ENCODE data around the gene TIAM1.

TIAM1 gene

DNA sequence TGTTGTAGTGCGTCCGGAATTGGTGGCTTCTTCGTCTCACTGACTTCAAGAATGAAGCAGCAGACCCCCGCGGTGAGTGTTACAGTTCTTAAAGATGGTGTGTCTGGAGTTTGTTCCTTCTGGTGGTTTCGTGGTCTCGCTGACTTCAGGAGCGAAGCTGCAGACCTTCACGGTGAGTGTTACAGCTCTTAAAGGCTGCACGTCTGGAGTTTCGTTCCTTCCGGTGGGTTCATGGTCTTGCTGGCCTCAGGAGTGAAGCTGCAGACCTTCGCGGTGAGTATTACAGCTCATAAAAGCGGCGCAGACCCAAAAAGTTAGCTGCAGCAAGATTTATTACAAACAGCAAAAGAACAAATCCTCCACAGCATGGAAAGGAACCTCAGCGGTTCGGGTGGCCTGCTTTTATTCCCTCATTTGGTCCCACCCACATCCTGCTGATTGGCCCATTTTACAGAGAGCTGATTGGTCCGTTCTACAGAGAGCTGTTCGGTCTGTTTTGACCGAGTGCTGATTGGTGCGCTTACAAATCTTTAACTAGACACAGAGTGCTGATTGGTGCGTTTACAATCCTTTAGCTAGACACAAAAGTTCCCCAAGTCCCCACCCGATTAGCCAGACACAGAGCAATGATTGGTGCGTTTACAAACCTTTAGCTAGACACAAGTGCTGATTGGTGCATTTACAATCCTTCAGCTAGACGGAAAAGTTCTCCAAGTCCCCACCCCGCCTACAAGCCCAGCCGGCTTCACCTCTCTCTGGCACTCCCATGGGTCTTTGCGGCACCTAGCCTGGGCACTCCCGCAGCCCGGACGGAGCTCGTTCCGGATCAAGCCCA is 256.2 kb downstream of the TIAM1 start:
- DNase-seq: no peak
- in situ Hi-C loops (cut with MboI; ENCODE audit: low pct_unique_long_range_greater_than_20kb, low sequenced_read_pairs): no loop called here

GRCh38 chr21:31084689-31085088 is 259.4 kb downstream of the TIAM1 start:
- DNase-seq: no peak
- in situ Hi-C loops (cut with MboI; ENCODE audit: low pct_unique_long_range_greater_than_20kb, low sequenced_read_pairs): no loop called here

DNA sequence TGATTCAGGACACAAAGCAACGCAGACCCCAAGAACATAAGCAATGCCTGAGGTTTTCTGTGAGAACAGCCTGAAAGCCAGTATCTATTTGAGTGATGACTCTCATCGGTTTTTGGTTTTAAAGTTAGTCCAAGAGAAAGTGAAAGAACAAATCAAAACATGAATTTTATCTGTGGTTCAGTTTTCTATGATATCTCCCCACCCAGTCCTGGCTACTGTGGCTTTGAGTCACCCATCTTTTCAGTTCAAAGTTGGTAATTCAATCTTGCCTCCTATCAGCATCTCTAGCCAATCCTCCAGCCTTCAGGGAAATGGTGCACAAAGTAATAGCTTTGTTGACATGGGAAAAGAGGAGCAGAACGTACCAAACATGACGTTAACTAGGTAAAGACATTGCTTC is 265.3 kb downstream of the TIAM1 start:
- in situ Hi-C loops (cut with MboI; ENCODE audit: low pct_unique_long_range_greater_than_20kb, low sequenced_read_pairs): no loop called here
- DNase-seq: no peak

- in situ Hi-C loops (cut with MboI; ENCODE audit: low pct_unique_long_range_greater_than_20kb, low sequenced_read_pairs): no loop called here
- no peak for DNase-seq
These were observed 265.8 kb downstream of the TIAM1 start for GRCh38 chr21:31078216-31078615.

GRCh38 chr21:31075848-31076247 is 268.2 kb downstream of the TIAM1 start:
- DNase-seq: no peak
- in situ Hi-C loops (cut with MboI; ENCODE audit: low pct_unique_long_range_greater_than_20kb, low sequenced_read_pairs): no loop called here

GRCh38 chr21:31072533-31072932 is 271.5 kb downstream of the TIAM1 start:
- no peak for DNase-seq
- in situ Hi-C loops (cut with MboI; ENCODE audit: low pct_unique_long_range_greater_than_20kb, low sequenced_read_pairs): no loop called here
